Measurements from ENCODE around the gene PLCB1. TPM values are rescaled to one million over a fixed set of nuclear protein-coding genes. Genes with fewer than 3 reads are reported as not detected.

Gene PLCB1
- total RNA-seq, 1 experiment from 2014 or later, result 6.8 TPM

DNA sequence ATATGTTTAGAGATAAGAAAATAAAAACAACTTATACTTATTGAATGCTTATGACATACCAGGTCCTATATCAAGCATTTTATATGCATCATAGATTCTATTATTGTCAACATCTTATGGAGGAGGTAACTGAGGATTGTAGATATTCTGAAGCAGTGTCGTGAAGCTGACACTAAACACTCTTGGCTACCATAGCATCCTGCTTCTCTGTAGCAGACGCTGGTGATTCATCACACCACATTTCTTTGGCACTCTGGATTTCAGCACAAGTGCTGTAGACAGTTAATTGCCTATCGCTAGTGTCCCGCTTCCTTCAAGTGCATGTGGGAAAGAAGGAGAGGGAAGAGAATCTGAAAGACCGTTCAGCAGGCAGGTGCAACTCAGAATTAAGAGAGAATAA, 317.1 kb downstream of the PLCB1 start:
- CTCF ChIA-PET, result no interaction called here
- no peak overlapping the region for H3K27ac ChIP-seq (ENCODE audit: low read depth, low read length, poor library complexity, severe bottlenecking)
- no TSS peak for BruUV-seq (replicated peaks)
- peaks cover 5% of the 10 kb centered on the region for H3K27me3 ChIP-seq (replicated peaks; ENCODE audit: insufficient read depth, low read depth, low read length, poor library complexity)
- no peak for DNase-seq (ENCODE audit: low spot score)
- POLR2A ChIA-PET (ENCODE audit: low non-redundant PET), result no interaction called here
- intact Hi-C loops (cut with micrococcal nuclease; ENCODE audit: unreplicated experiment), result no loop called here
- no peaks in the 10 kb centered on the region for H3K36me3 ChIP-seq (ENCODE audit: insufficient read depth, low read length, poor library complexity, severe bottlenecking)
- no peaks in the 10 kb centered on the region for H3K4me1 ChIP-seq (ENCODE audit: insufficient read depth, low read length, poor library complexity, severe bottlenecking)
- TF ChIP-seq EZH2 (IDR thresholded peaks at IDR 0.05; ENCODE audit: borderline replicate concordance, low read depth, low read length, poor library complexity, severe bottlenecking), result no peak
- TF ChIP-seq, protein P1, sequence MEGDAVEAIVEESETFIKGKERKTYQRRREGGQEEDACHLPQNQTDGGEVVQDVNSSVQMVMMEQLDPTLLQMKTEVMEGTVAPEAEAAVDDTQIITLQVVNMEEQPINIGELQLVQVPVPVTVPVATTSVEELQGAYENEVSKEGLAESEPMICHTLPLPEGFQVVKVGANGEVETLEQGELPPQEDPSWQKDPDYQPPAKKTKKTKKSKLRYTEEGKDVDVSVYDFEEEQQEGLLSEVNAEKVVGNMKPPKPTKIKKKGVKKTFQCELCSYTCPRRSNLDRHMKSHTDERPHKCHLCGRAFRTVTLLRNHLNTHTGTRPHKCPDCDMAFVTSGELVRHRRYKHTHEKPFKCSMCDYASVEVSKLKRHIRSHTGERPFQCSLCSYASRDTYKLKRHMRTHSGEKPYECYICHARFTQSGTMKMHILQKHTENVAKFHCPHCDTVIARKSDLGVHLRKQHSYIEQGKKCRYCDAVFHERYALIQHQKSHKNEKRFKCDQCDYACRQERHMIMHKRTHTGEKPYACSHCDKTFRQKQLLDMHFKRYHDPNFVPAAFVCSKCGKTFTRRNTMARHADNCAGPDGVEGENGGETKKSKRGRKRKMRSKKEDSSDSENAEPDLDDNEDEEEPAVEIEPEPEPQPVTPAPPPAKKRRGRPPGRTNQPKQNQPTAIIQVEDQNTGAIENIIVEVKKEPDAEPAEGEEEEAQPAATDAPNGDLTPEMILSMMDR (conservative IDR thresholded peaks at IDR 0.05; ENCODE audit: low read depth, low read length), result no peak
- H3K4me3 ChIP-seq (ENCODE audit: low read depth, low read length, poor library complexity, severe bottlenecking), result no peak overlapping the region
- H3K9me3 ChIP-seq (ENCODE audit: low read depth, low read length, poor library complexity, severe bottlenecking), result no peaks in the 10 kb centered on the region

DNA sequence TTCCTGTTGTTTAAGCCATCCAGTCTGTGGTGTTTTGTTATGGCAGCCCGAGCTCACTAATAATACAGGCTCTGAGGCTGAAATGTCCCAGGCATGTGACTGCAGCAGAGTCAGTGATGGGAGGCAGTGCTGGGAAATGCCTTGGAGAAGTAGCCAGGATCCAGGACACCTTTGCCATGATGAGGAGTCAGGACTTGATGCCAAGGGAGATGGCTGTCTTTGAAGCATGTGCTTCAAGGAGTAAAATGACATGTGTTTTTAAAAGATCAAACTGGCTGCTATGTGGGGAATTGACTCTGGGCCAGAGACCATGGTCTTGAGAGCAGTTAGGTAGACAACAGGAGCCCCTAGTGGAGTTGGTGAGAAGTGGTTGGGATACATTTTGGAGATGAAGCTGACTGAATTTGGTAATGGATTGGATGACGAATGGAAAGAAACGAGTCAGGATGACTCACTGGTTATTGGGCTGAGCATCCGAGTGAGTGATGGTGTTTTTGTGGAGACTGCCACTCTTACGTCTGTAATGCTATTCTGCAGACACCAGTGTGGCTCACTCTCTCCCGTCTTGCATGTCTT, 322.2 kb downstream of the PLCB1 start:
- POLR2A ChIA-PET (ENCODE audit: low non-redundant PET), result no interaction called here
- TF ChIP-seq, protein P1 (conservative IDR thresholded peaks at IDR 0.05; ENCODE audit: low read depth, low read length), result peak; percentile 63
- TF ChIP-seq EZH2 (IDR thresholded peaks at IDR 0.05; ENCODE audit: borderline replicate concordance, low read depth, low read length, poor library complexity, severe bottlenecking), result no peak
- intact Hi-C loops (cut with micrococcal nuclease; ENCODE audit: unreplicated experiment), result no loop called here
- H3K27ac ChIP-seq (ENCODE audit: low read depth, low read length, poor library complexity, severe bottlenecking), result no peak overlapping the region
- H3K4me1 ChIP-seq (ENCODE audit: insufficient read depth, low read length, poor library complexity, severe bottlenecking), result no peaks in the 10 kb centered on the region
- peak; percentile 74 for DNase-seq (ENCODE audit: low spot score)
- no peaks in the 10 kb centered on the region for H3K36me3 ChIP-seq (ENCODE audit: insufficient read depth, low read length, poor library complexity, severe bottlenecking)
- peaks cover 5% of the 10 kb centered on the region for H3K27me3 ChIP-seq (replicated peaks; ENCODE audit: insufficient read depth, low read depth, low read length, poor library complexity)
- no TSS peak for BruUV-seq (replicated peaks)
- H3K4me3 ChIP-seq (ENCODE audit: low read depth, low read length, poor library complexity, severe bottlenecking), result no peak overlapping the region
- no peaks in the 10 kb centered on the region for H3K9me3 ChIP-seq (ENCODE audit: low read depth, low read length, poor library complexity, severe bottlenecking)
- CTCF ChIA-PET, result interaction anchor here (0.6 kb wide), 1 partner anchor 326 kb away, joined by 6 read pairs; no protein-coding TSS in a partner anchor

DNA sequence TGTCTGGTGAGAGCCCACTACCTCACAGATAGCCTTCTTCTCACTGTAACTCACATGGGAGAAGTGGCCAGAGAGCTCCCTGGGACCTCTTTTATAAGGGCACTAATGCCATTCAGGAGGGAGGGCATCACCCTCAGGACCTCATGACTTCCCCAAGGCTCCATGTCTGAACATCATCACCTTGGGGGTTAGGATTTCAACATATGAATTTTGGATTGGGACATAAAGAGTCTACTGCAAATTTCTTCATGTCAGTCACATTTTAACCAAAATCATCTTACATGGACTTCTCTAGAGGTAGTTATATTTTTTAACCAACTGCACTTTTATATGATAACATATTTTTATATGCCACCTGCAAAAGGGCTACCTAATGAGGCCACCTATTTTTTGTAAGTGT, 324.7 kb downstream of the PLCB1 start:
- H3K27ac ChIP-seq (ENCODE audit: low read depth, low read length, poor library complexity, severe bottlenecking), result no peak overlapping the region
- ChIA-PET CTCF (no interaction called here), POLR2A (ENCODE audit: low non-redundant PET) (no interaction called here)
- no peaks in the 10 kb centered on the region for H3K9me3 ChIP-seq (ENCODE audit: low read depth, low read length, poor library complexity, severe bottlenecking)
- BruUV-seq (replicated peaks), result no TSS peak
- intact Hi-C loops (cut with micrococcal nuclease; ENCODE audit: unreplicated experiment), result no loop called here
- no peak for DNase-seq (ENCODE audit: low spot score)
- no peaks in the 10 kb centered on the region for H3K27me3 ChIP-seq (replicated peaks; ENCODE audit: insufficient read depth, low read depth, low read length, poor library complexity)
- no peaks in the 10 kb centered on the region for H3K36me3 ChIP-seq (ENCODE audit: insufficient read depth, low read length, poor library complexity, severe bottlenecking)
- H3K4me3 ChIP-seq (ENCODE audit: low read depth, low read length, poor library complexity, severe bottlenecking), result no peak overlapping the region
- TF ChIP-seq, protein P1 (conservative IDR thresholded peaks at IDR 0.05; ENCODE audit: low read depth, low read length), result no peak
- TF ChIP-seq EZH2 (IDR thresholded peaks at IDR 0.05; ENCODE audit: borderline replicate concordance, low read depth, low read length, poor library complexity, severe bottlenecking), result no peak
- H3K4me1 ChIP-seq (ENCODE audit: insufficient read depth, low read length, poor library complexity, severe bottlenecking), result no peaks in the 10 kb centered on the region
